Mucosa of descending colon (tissue), 3 donors: ENCODE data around the gene RTN1. TPM values are rescaled to one million over a fixed set of nuclear protein-coding genes. Genes with fewer than 3 reads are reported as not detected.
A peak's percentile ranks its signal among the peaks of the same experiment; 100 is the strongest.

ENCODE experiments used
- ATAC-seq: fragments of 200-7000 bp; cut with Tn5 transposase; one replicate; pipeline ENCODE4 v1.9.1; 2020; ENCODE audit warnings: mild to moderate bottlenecking, moderate library complexity
- DNase-seq, 3 donors: peaks; one replicate each; pipeline ENCODE4 v3.0.0-alpha.2; 2020
- H3K36me3 ChIP-seq: fragments of 200-600 bp; one replicate; pipeline ENCODE4 v1.8.0; 2021; ENCODE audit warnings: low read depth, mild to moderate bottlenecking
- H3K4me1 ChIP-seq: fragments of 200-600 bp; one replicate; pipeline ENCODE4 v1.8.0; 2021; ENCODE audit warnings: low read depth, mild to moderate bottlenecking
- H3K4me3 ChIP-seq: fragments of 200-600 bp; one replicate; pipeline ENCODE4 v1.8.0; 2021; ENCODE audit warnings: mild to moderate bottlenecking
- H3K9me3 ChIP-seq: fragments of 200-600 bp; one replicate; pipeline ENCODE4 v1.8.0; 2021; ENCODE audit warnings: mild to moderate bottlenecking
- intact Hi-C, 2 donors: fragments of 100-400 bp; cut with DNase I in 1 of 2; cut with micrococcal nuclease in 1 of 2; formaldehyde crosslinking; loops; one replicate each; pipeline versions ENCODE4 v1.11.0 to v1.11.1; 2022; cut with DNase I, micrococcal nuclease
- total RNA-seq, 3 donors: library from RNA; stranded (reverse); fragmentation: NEBNext Ultra II Directional in 2 of 3; extraction: Animal tissue kit (Norgen Biotek cat#: 25700) in 2 of 3; gene quantifications; one replicate each; pipeline versions ENCODE4 v1.2.1 to v1.2.4, GENCODE V29; 2021 to 2023
- TF ChIP-seq, protein P1 (sequence below): fragments of 200-600 bp; IDR thresholded peaks from one replicate; pipeline ENCODE4 v1.8.0; 2022; ENCODE audit warnings: antibody characterized with exemption, mild to moderate bottlenecking
- donor health status: DM: no; HTN: no; CAD: no; lungs with moderate emphysema.
- donor health status: DM: no; HTN: no; CAD: no.
- donor health status: DM: no; HTN: yes; CAD: no.

RTN1 gene
- total RNA-seq, 3 donors from 2014 or later, result 1.2 to 15.9 (median 3.8) TPM

DNA sequence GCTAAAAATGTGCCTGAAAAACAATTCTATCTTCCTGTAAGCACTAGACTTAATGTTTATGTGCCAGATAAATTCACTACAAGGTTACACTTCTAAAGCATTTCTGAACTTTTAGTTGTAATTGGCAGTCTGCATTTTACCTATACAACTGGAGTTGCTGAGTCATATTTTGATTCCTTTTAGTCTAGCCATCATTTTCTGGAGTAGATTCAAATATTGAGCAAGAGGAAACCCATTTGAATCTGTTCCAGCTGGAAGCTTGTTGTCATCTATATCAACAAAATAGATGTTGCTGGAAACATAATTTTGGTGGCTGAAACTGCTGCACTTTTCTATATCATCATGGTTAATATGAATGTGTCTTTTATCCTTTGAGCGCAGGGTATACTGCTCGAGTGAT, 171.8 kb downstream of the RTN1 start:
- no peaks in the 10 kb centered on the region for H3K4me1 ChIP-seq
- no peaks in the 10 kb centered on the region for H3K36me3 ChIP-seq
- intact Hi-C loops, result no loop called here
- H3K9me3 ChIP-seq, result no peaks in the 10 kb centered on the region
- H3K4me3 ChIP-seq, result no peak overlapping the region
- DNase-seq (no peak), ATAC-seq (no peak)
- TF ChIP-seq, protein P1, sequence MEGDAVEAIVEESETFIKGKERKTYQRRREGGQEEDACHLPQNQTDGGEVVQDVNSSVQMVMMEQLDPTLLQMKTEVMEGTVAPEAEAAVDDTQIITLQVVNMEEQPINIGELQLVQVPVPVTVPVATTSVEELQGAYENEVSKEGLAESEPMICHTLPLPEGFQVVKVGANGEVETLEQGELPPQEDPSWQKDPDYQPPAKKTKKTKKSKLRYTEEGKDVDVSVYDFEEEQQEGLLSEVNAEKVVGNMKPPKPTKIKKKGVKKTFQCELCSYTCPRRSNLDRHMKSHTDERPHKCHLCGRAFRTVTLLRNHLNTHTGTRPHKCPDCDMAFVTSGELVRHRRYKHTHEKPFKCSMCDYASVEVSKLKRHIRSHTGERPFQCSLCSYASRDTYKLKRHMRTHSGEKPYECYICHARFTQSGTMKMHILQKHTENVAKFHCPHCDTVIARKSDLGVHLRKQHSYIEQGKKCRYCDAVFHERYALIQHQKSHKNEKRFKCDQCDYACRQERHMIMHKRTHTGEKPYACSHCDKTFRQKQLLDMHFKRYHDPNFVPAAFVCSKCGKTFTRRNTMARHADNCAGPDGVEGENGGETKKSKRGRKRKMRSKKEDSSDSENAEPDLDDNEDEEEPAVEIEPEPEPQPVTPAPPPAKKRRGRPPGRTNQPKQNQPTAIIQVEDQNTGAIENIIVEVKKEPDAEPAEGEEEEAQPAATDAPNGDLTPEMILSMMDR, result no peak

DNA sequence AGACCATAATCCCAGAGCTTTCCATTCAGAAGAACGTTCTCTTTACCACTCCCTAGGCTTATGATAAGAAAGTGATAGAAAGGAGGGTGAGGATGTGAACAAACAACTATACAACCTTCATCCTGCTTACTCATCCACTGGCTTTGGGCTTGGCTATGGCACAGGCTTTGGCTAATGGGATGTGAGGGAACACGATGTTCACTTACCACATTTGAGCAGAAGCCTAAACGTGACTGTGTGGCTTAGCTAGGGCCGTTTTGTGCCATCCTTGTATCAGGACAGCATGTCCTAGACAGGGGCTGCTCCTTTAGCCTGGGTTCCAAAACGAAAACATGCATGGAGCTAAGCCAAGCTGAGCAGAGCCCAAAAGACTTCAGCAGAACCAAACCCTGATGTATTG, 175.4 kb downstream of the RTN1 start:
- no peaks in the 10 kb centered on the region for H3K36me3 ChIP-seq
- no peaks in the 10 kb centered on the region for H3K9me3 ChIP-seq
- ATAC-seq (peak; percentile 71), DNase-seq (no peak)
- no peaks in the 10 kb centered on the region for H3K4me1 ChIP-seq
- no peak overlapping the region for H3K4me3 ChIP-seq
- intact Hi-C loops, result no loop called here
- TF ChIP-seq, protein P1, result no peak

DNA sequence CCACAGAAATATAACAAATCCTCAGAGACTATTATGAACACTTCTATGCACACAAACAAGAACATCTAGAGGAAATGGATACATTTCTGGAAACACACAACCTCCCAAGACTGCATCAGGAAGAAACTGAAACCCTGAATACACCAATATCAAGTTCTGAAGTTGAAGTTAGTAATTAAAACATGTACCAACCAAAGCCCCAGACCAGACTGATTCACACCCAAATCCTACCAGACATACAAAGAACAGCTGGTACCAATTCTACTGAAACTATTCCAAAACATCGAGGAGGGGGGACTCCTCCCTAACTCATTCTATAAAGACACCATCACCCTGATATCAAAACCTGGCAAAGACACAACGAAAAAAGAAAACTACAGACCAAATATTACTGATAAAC, 179.3 kb downstream of the RTN1 start:
- intact Hi-C loops, result no loop called here
- H3K4me1 ChIP-seq, result no peaks in the 10 kb centered on the region
- no peak for ATAC-seq
- H3K36me3 ChIP-seq, result no peaks in the 10 kb centered on the region
- H3K9me3 ChIP-seq, result no peaks in the 10 kb centered on the region
- no peak for DNase-seq
- TF ChIP-seq, protein P1, result no peak
- no peak overlapping the region for H3K4me3 ChIP-seq

DNA sequence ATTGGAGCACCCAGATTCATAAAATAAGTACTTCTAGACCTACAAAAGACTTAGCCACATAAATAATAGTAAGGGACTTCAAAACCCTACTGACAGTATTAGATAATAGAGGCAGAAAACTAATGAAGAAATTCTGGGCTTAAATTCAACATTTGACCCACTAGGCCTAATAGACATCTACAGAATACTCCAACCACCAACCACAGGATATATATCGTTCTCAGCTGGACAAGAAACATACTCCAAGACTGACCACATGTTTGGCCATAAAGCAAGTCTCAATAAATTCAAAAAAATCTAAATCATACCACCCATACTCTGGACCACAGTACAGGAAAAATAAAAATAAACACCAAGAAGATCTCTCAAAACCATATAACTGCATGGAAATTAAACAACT, 180.2 kb downstream of the RTN1 start:
- H3K4me3 ChIP-seq, result no peak overlapping the region
- intact Hi-C loops, result no loop called here
- no peak for ATAC-seq
- no peaks in the 10 kb centered on the region for H3K9me3 ChIP-seq
- TF ChIP-seq, protein P1, result no peak
- no peaks in the 10 kb centered on the region for H3K4me1 ChIP-seq
- no peaks in the 10 kb centered on the region for H3K36me3 ChIP-seq
- DNase-seq, result no peak

DNA sequence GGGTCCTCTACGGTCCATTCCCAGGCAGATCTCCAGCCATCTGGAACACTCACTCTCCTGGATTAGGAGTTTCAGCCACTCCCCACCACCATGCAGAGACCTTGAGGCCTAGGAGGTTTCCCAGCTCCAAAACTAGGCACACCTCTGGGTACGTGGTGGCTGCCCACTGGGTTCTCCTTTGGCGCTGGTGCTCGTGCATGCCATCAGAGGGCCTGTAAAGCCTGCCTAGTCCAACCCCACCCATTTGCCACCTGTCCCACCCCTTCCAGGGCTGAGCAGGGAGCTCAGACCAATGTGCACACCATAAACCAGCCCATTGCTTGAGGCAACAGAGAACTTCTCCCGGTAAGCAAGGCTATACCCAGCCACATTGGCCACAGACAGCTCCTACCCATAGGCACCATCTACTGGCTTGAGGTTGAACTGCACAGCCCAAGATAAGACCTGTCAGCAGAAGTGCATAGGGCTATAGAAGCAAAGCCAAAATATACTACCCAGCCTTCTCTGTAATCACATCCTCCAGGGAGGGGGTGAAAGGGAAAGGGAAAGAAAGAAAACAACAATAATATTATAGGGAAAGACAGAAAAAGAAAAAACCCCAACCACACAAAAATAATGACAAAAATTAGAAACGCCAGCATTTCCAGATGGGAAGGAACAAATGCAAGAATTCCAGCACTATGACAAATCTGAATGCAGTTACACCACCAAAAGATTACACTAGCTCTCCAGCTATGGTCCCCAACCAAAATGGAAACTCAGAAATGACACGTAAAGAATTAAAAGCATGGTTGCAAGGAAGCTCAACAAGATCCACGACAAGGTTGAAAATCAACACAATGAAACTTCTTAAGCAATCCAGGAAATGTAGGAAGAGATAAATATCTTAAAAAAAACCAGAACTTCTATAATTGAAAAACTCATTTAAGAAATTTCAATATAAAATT, 182.1 kb downstream of the RTN1 start:
- peak; percentile 94 for ATAC-seq
- H3K36me3 ChIP-seq, result no peaks in the 10 kb centered on the region
- no peaks in the 10 kb centered on the region for H3K4me1 ChIP-seq
- intact Hi-C loops, result no loop called here
- no peaks in the 10 kb centered on the region for H3K9me3 ChIP-seq
- no peak overlapping the region for H3K4me3 ChIP-seq
- DNase-seq, result peak in 2 of 3 donors; percentile 30 to 76
- TF ChIP-seq, protein P1, result peak; percentile 45
